AG10803 (cell line): ENCODE measurements around the gene SLC9A4.
A peak's percentile ranks its signal among the peaks of the same experiment; 100 is the strongest.

ENCODE experiments used
- DNase-seq: peaks from one replicate; pipeline ENCODE4 v3.0.0; 2010; ENCODE audit warnings: low read depth
- H3K4me3 ChIP-seq: 2 replicates; pipeline ENCODE4 v1.5.1; 2011; ENCODE audit warnings: mild to moderate bottlenecking, low read length, control low read depth
- CTCF ChIP-seq: conservative IDR thresholded peaks from 2 replicates; pipeline ENCODE4 v1.5.1; 2011; ENCODE audit warnings: mild to moderate bottlenecking, low read length, control low read depth, inconsistent platforms

SLC9A4 gene

GRCh38 chr2:102515851-102516250, 42.8 kb downstream of the SLC9A4 start:
- no peak for DNase-seq
- no peak overlapping the region for H3K4me3 ChIP-seq
- TF ChIP-seq CTCF, result no peak

GRCh38 chr2:102518170-102518569, 45.1 kb downstream of the SLC9A4 start:
- TF ChIP-seq CTCF, result no peak
- H3K4me3 ChIP-seq, result no peak overlapping the region
- no peak for DNase-seq

GRCh38 chr2:102520009-102520408, 47.0 kb downstream of the SLC9A4 start:
- DNase-seq, result peak; percentile 4

GRCh38 chr2:102520801-102521200, 47.8 kb downstream of the SLC9A4 start:
- no peak for TF ChIP-seq CTCF
- no peak overlapping the region for H3K4me3 ChIP-seq
- DNase-seq, result no peak

More at GRCh38 chr2:102520009-102520408, 47.0 kb downstream of the SLC9A4 start:
- no peak overlapping the region for H3K4me3 ChIP-seq
- TF ChIP-seq CTCF, result peak; percentile 41

- TF ChIP-seq CTCF, result no peak
- no peak for DNase-seq
- H3K4me3 ChIP-seq, result no peak overlapping the region
These were observed 49.1 kb downstream of the SLC9A4 start for GRCh38 chr2:102522162-102522561.

- DNase-seq, result no peak
- H3K4me3 ChIP-seq, result no peak overlapping the region
- TF ChIP-seq CTCF, result no peak
These were observed 49.9 kb downstream of the SLC9A4 start for GRCh38 chr2:102522890-102523289.

- TF ChIP-seq CTCF, result no peak
- no peak overlapping the region for H3K4me3 ChIP-seq
- no peak for DNase-seq
These were observed 50.6 kb downstream of the SLC9A4 start for GRCh38 chr2:102523651-102524050.
